H9 (cell line): ENCODE measurements around the gene SGCD. TPM values are rescaled to one million over a fixed set of nuclear protein-coding genes. Genes with fewer than 3 reads are reported as not detected.

ENCODE experiments used
- DNase-seq: peaks from one replicate; pipeline ENCODE4 v3.0.0-alpha.2; 2017
- H2AFZ ChIP-seq: one replicate; pipeline ENCODE4 v1.6.1; 2013; ENCODE audit warnings: mild to moderate bottlenecking, low read length, control low read depth, moderate library complexity
- H2AK5ac ChIP-seq: 2 replicates; pipeline ENCODE4 v1.6.1; 2013; ENCODE audit warnings: low read length, control low read depth, mixed read lengths; ENCODE audit not compliant: insufficient read length
- H2BK120ac ChIP-seq: one replicate; pipeline ENCODE4 v1.6.1; 2013; ENCODE audit warnings: low read depth, mild to moderate bottlenecking, low read length, control low read depth, inconsistent platforms; ENCODE audit not compliant: poor library complexity, severe bottlenecking
- H2BK12ac ChIP-seq: 2 replicates; pipeline ENCODE4 v1.6.1; 2013; ENCODE audit warnings: low read length, control low read depth, mixed read lengths, low read depth; ENCODE audit not compliant: insufficient read length
- H2BK15ac ChIP-seq: 2 replicates; pipeline ENCODE4 v1.6.1; 2013; ENCODE audit warnings: low read depth, low read length, control low read depth
- H2BK20ac ChIP-seq: one replicate; pipeline ENCODE4 v1.6.1; 2013; ENCODE audit warnings: low read depth, mild to moderate bottlenecking, low read length, control low read depth, inconsistent platforms; ENCODE audit not compliant: poor library complexity, severe bottlenecking
- H2BK5ac ChIP-seq: 2 replicates; pipeline ENCODE4 v1.6.1; 2013; ENCODE audit warnings: low read length, control low read depth, mixed read lengths; ENCODE audit not compliant: insufficient read length
- H3K14ac ChIP-seq: 2 replicates; pipeline ENCODE4 v1.6.1; 2013; ENCODE audit warnings: low read length, control low read depth; ENCODE audit not compliant: insufficient read depth
- H3K18ac ChIP-seq: 2 replicates; pipeline ENCODE4 v1.6.1; 2013; ENCODE audit warnings: low read depth, mild to moderate bottlenecking, mixed read lengths, low read length, control low read depth; ENCODE audit not compliant: insufficient read length
- H3K23ac ChIP-seq: 2 replicates; pipeline ENCODE4 v1.6.1; 2013; ENCODE audit warnings: low read length, control low read depth, mixed read lengths, low read depth; ENCODE audit not compliant: insufficient read length
- H3K23me2 ChIP-seq: 2 replicates; pipeline ENCODE4 v1.6.1; 2013; ENCODE audit warnings: low read depth, mild to moderate bottlenecking, mixed read lengths, low read length, control low read depth; ENCODE audit not compliant: insufficient read length, poor library complexity, severe bottlenecking
- H3K27ac ChIP-seq: 2 replicates; pipeline ENCODE4 v1.5.1; 2013; ENCODE audit warnings: low read length, control low read depth, mixed read lengths, low read depth; ENCODE audit not compliant: insufficient read length
- H3K27me3 ChIP-seq: 2 replicates; pipeline ENCODE4 v1.6.1; 2013; ENCODE audit warnings: low read length, control low read depth, inconsistent platforms; ENCODE audit not compliant: insufficient read depth
- H3K4ac ChIP-seq: 2 replicates; pipeline ENCODE4 v1.6.1; 2013; ENCODE audit warnings: low read depth, mild to moderate bottlenecking, control low read depth, inconsistent platforms, low read length, moderate library complexity
- H3K4me1 ChIP-seq: 2 replicates; pipeline ENCODE4 v1.6.1; 2013; ENCODE audit warnings: low read length, control low read depth, inconsistent platforms; ENCODE audit not compliant: insufficient read depth
- H3K4me2 ChIP-seq: 2 replicates; pipeline ENCODE4 v1.6.1; 2013; ENCODE audit warnings: low read length, control low read depth, mixed read lengths; ENCODE audit not compliant: insufficient read length, insufficient read depth
- H3K56ac ChIP-seq: 2 replicates; pipeline ENCODE4 v1.6.1; 2013; ENCODE audit warnings: low read depth, mild to moderate bottlenecking, mixed read lengths, low read length, control low read depth; ENCODE audit not compliant: insufficient read length
- H3K79me1 ChIP-seq: 2 replicates; pipeline ENCODE4 v1.6.1; 2013; ENCODE audit warnings: low read depth, mild to moderate bottlenecking, moderate library complexity, low read length, control low read depth, inconsistent platforms; ENCODE audit not compliant: insufficient read depth, poor library complexity, severe bottlenecking
- H3K79me2 ChIP-seq: 2 replicates; pipeline ENCODE4 v1.6.1; 2013; ENCODE audit warnings: low read length, control low read depth, inconsistent platforms; ENCODE audit not compliant: insufficient read depth
- H3K9ac ChIP-seq: 2 replicates; pipeline ENCODE4 v1.6.1; 2013; ENCODE audit warnings: low read length, control low read depth, mixed read lengths; ENCODE audit not compliant: insufficient read length; ENCODE audit errors: extremely low read depth
- H3K9me3 ChIP-seq: one replicate; pipeline ENCODE4 v1.6.1; 2013; ENCODE audit warnings: low read depth, low read length, inconsistent platforms; ENCODE audit not compliant: control insufficient read depth
- H3T11ph ChIP-seq: one replicate; pipeline ENCODE4 v1.6.1; 2013; ENCODE audit warnings: mild to moderate bottlenecking, low read length, control low read depth, inconsistent platforms
- H4K20me1 ChIP-seq: one replicate; pipeline ENCODE4 v1.6.1; 2013; ENCODE audit not compliant: control insufficient read depth, insufficient read length, insufficient read depth
- H4K5ac ChIP-seq: 2 replicates; pipeline ENCODE4 v1.6.1; 2013; ENCODE audit warnings: low read depth, mild to moderate bottlenecking, mixed read lengths, low read length, control low read depth; ENCODE audit not compliant: insufficient read length
- H4K8ac ChIP-seq: replicated peaks from 2 replicates; pipeline ENCODE4 v1.6.1; 2013; ENCODE audit warnings: low read length, control low read depth, mixed read lengths, low read depth; ENCODE audit not compliant: insufficient read length
- H4K91ac ChIP-seq: 2 replicates; pipeline ENCODE4 v1.6.1; 2013; ENCODE audit warnings: low read depth, mild to moderate bottlenecking, moderate library complexity, mixed read lengths, low read length, control low read depth; ENCODE audit not compliant: insufficient read length
- H3K27ac Mint-ChIP-seq, 3 experiments: 2 replicates in 2 of 3; 3 replicates in 1 of 3; pipeline ENCODE4 v1.8.0; 2020 to 2021; ENCODE audit warnings: mixed read lengths in 3 of 3, mild to moderate bottlenecking in 1 of 3, moderate library complexity in 1 of 3
- H3K27me3 Mint-ChIP-seq: 2 replicates; pipeline ENCODE4 v1.8.0; 2021; ENCODE audit warnings: low read depth, mild to moderate bottlenecking, moderate library complexity, mixed read lengths
- H3K36me3 Mint-ChIP-seq, 3 experiments: 2 replicates in 2 of 3; 3 replicates in 1 of 3; pipeline ENCODE4 v1.8.0; 2020 to 2021; ENCODE audit warnings: low read depth in 3 of 3, mixed read lengths in 3 of 3; ENCODE audit not compliant: insufficient read depth in 1 of 3
- H3K4me1 Mint-ChIP-seq, 2 experiments: 2 replicates each; pipeline ENCODE4 v1.8.0; 2020; ENCODE audit warnings: mixed read lengths in 2 of 2
- H3K4me3 Mint-ChIP-seq, 2 experiments: 2 replicates in 1 of 2; 3 replicates in 1 of 2; pipeline ENCODE4 v1.8.0; 2020 to 2021; ENCODE audit warnings: mild to moderate bottlenecking in 2 of 2, mixed read lengths in 2 of 2, moderate library complexity in 1 of 2
- H3K9me3 Mint-ChIP-seq, 2 experiments: 2 replicates in 1 of 2; 3 replicates in 1 of 2; pipeline ENCODE4 v1.8.0; 2020; ENCODE audit warnings: mild to moderate bottlenecking in 2 of 2, mixed read lengths in 2 of 2, moderate library complexity in 1 of 2
- WGBS: extraction: QIAGEN DNeasy Blood & Tissue Kit; methylation state at CpG from one replicate; pipeline ENCODE4 v1.1.7; 2013; ENCODE audit warnings: missing lambda C conversion rate, low lambda C conversion rate, mixed read lengths; ENCODE audit not compliant: insufficient read length; ENCODE audit errors: extremely low coverage; 5-methylcytosine and 5-hydroxymethylcytosine counted together
- total RNA-seq: library from RNA; stranded (reverse); gene quantifications from 2 replicates; pipeline ENCODE4 v1.2.1, GENCODE V29; 2021
- TF ChIP-seq, protein P1 (sequence below): fragments of 200-600 bp; sonication (generic); conservative IDR thresholded peaks from 3 replicates; pipeline ENCODE4 v1.8.0; 2021; ENCODE audit warnings: antibody characterized with exemption, mild to moderate bottlenecking

SGCD gene
- total RNA-seq, 1 experiment from 2014 or later, result 0.11 TPM

- Histone ChIP-seq H3K4me1 (peaks cover 2% of the 10 kb centered on the region; the same call in 1 of the 2 replicates), H3K79me1 (no peaks in the 10 kb centered on the region), H3K79me2 (no peaks in the 10 kb centered on the region), H2BK12ac (no peak overlapping the region), H3K23me2 (no peaks in the 10 kb centered on the region), H3K56ac (no peak overlapping the region), H4K20me1 (no peaks in the 10 kb centered on the region), H2AK5ac (no peak overlapping the region), H2BK120ac (no peak overlapping the region), H2BK20ac (no peak overlapping the region), H3K27ac (no peak overlapping the region), H3K14ac (no peak overlapping the region), H3K9ac (no peak overlapping the region), H3K4me2 (no peak overlapping the region), H3K23ac (no peak overlapping the region), H3K4ac (no peak overlapping the region), H3K9me3 (no peaks in the 10 kb centered on the region), H4K5ac (no peak overlapping the region), H3K18ac (no peak overlapping the region), H3K27me3 (no peaks in the 10 kb centered on the region), H2BK5ac (no peak overlapping the region), H3T11ph (no peak overlapping the region), H2AFZ (no peak overlapping the region), H4K91ac (no peak overlapping the region), H4K8ac (no peak overlapping the region), H2BK15ac (no peak overlapping the region)
- Mint-ChIP-seq H3K9me3 (no peaks in the 10 kb centered on the region), H3K27me3 (no peaks in the 10 kb centered on the region), H3K4me1 (peaks cover 28 to 40% of the 10 kb centered on the region in 2 experiments), H3K4me3 (no peak overlapping the region), H3K27ac (peak overlapping the region in 2 of 3 experiments; percentile 0 to 76; a peak in 3 of 7 replicates), H3K36me3 (no peaks in the 10 kb centered on the region)
- WGBS, result no CpG with 5 or more reads among the region's 2 CpGs
- TF ChIP-seq, protein P1, sequence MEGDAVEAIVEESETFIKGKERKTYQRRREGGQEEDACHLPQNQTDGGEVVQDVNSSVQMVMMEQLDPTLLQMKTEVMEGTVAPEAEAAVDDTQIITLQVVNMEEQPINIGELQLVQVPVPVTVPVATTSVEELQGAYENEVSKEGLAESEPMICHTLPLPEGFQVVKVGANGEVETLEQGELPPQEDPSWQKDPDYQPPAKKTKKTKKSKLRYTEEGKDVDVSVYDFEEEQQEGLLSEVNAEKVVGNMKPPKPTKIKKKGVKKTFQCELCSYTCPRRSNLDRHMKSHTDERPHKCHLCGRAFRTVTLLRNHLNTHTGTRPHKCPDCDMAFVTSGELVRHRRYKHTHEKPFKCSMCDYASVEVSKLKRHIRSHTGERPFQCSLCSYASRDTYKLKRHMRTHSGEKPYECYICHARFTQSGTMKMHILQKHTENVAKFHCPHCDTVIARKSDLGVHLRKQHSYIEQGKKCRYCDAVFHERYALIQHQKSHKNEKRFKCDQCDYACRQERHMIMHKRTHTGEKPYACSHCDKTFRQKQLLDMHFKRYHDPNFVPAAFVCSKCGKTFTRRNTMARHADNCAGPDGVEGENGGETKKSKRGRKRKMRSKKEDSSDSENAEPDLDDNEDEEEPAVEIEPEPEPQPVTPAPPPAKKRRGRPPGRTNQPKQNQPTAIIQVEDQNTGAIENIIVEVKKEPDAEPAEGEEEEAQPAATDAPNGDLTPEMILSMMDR, result no peak
- no peak for DNase-seq
These were observed 343.7 kb downstream of the SGCD start for GRCh38 chr5:156670615-156671014.
